Uterus (tissue), 2 donors: ENCODE measurements around the gene FAM167B.

Experiments used
- CTCF ChIP-seq, 4 experiments: fragments of 200-600 bp in 2 of 4; fragments of 450-650 bp in 2 of 4; sonication (generic) in 2 of 4; IDR thresholded peaks; one replicate each; pipeline ENCODE4 v1.5.1; 2016 to 2019; ENCODE audit warnings: antibody characterized with exemption in 4 of 4, mild to moderate bottlenecking in 2 of 4, moderate library complexity in 1 of 4
- POLR2A ChIP-seq, 2 donors: fragments of 450-650 bp; IDR thresholded peaks; one replicate each; pipeline ENCODE4 v1.6.1; 2016; ENCODE audit warnings: antibody characterized with exemption in 2 of 2, mild to moderate bottlenecking in 1 of 2, moderate library complexity in 1 of 2

- no peak for TF ChIP-seq CTCF (IDR thresholded peaks at IDR 0.05)
- no peak for TF ChIP-seq POLR2A (IDR thresholded peaks at IDR 0.05)
These were observed 44.2 kb downstream of the FAM167B start for GRCh38 chr1:32291145-32291707.
